ENCODE measurements around the gene RIC3.

DNA sequence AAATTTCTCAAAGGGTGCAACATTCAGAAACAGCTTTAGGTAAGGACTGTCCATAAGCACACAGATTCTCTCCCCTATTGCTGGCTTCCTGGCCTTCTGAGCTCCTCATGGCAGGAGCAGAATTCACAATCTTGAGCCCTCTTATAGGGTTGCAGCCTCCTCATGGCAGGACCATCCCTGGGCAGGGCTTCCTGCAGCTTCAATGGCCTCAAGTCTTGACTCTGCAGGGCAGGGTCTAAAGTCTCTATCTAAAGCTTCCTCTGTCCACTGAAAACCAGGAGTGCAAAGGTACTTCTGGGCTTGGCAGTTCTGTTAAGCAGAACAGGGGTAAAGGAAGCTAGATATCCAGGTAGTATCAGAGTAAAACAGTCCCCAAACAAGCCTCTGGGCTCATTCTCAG is 59.1 kb downstream of the RIC3 start:
- no peak for TF ChIP-seq CTCF (IDR thresholded peaks at IDR 0.05; ENCODE audit: extremely low read depth in 1 of 2, insufficient read depth in 1 of 2, low read depth in 1 of 2, low read length in 2 of 2)
- no peak for TF ChIP-seq POLR2A (IDR thresholded peaks at IDR 0.05; ENCODE audit: low read depth, low read length)
- TF ChIP-seq FOS (IDR thresholded peaks at IDR 0.05; ENCODE audit: borderline replicate concordance, insufficient read depth, low read length) = no peak
